PC-9 (cell line): ENCODE measurements around the gene UGT1A5. TPM values are rescaled to one million over a fixed set of nuclear protein-coding genes. Genes with fewer than 3 reads are reported as not detected.

Source experiments
- BruUV-seq: library from RNA; stranded (reverse); fragments of 400-500 nt; replicated peaks from 2 replicates; lab custom pipeline; 2021; lab: Mats Ljungman, UMichigan
- CTCF ChIA-PET: fragments of 300-600 bp; sonication (Branson Sonifier 250); formaldehyde crosslinking; loops from one replicate; lab custom pipeline; 2022; ENCODE audit warnings: antibody characterized with exemption; lab: Charles Lee
- POLR2A ChIA-PET: fragments of 300-600 bp; sonication (Branson Sonifier 250); formaldehyde crosslinking; loops from one replicate; lab custom pipeline; 2022; ENCODE audit warnings: antibody characterized with exemption; ENCODE audit not compliant: unreplicated experiment; lab: Charles Lee
- DNase-seq, 2 experiments: peaks; one replicate each; pipeline versions ENCODE4 v3.0.0 to v3.0.0-alpha.2; 2015 to 2022; ENCODE audit warnings: mixed read lengths in 1 of 2
- H2AFZ ChIP-seq: fragments of 200-600 bp; sonication (generic); 2 replicates; pipeline ENCODE4 v1.8.1; 2017; ENCODE audit warnings: antibody characterized with exemption
- H3F3A ChIP-seq: fragments of 200-600 bp; sonication (generic); 2 replicates; pipeline ENCODE4 v1.8.1; 2017; ENCODE audit warnings: antibody characterized with exemption, mild to moderate bottlenecking, low read depth; ENCODE audit not compliant: insufficient read depth
- H3K27ac ChIP-seq: fragments of 200-600 bp; sonication (generic); 2 replicates; pipeline ENCODE4 v1.6.1; 2016; ENCODE audit warnings: mixed run types
- H3K27me3 ChIP-seq: fragments of 200-600 bp; sonication (generic); 2 replicates; pipeline ENCODE4 v1.6.1; 2016; ENCODE audit warnings: low read depth, mixed run types; ENCODE audit not compliant: insufficient read depth
- H3K36me3 ChIP-seq: fragments of 200-600 bp; sonication (generic); 2 replicates; pipeline ENCODE4 v1.6.1; 2016; ENCODE audit warnings: low read depth, mixed run types
- H3K4me1 ChIP-seq: fragments of 200-600 bp; sonication (generic); replicated peaks from 2 replicates; pipeline ENCODE4 v1.6.1; 2016; ENCODE audit warnings: mixed run types; ENCODE audit not compliant: insufficient read depth
- H3K4me2 ChIP-seq: fragments of 200-600 bp; sonication (generic); 2 replicates; pipeline ENCODE4 v1.6.1; 2017; ENCODE audit warnings: mixed run types
- H3K4me3 ChIP-seq: fragments of 200-600 bp; sonication (generic); 2 replicates; pipeline ENCODE4 v1.6.1; 2016; ENCODE audit warnings: mixed run types
- H3K79me2 ChIP-seq: fragments of 200-600 bp; sonication (generic); 2 replicates; pipeline ENCODE4 v1.6.1; 2017; ENCODE audit warnings: low read depth, mixed run types
- H3K9me2 ChIP-seq: fragments of 200-600 bp; sonication (generic); 2 replicates; pipeline ENCODE4 v1.8.1; 2017; ENCODE audit warnings: mild to moderate bottlenecking; ENCODE audit not compliant: insufficient read depth
- H3K9me3 ChIP-seq: fragments of 200-600 bp; sonication (generic); 2 replicates; pipeline ENCODE4 v1.8.1; 2016; ENCODE audit warnings: low read depth; ENCODE audit not compliant: insufficient read depth
- H4K20me1 ChIP-seq: fragments of 200-600 bp; sonication (generic); 2 replicates; pipeline ENCODE4 v1.8.1; 2017; ENCODE audit not compliant: insufficient read depth
- CTCF ChIP-seq: fragments of 200-600 bp; sonication (generic); conservative IDR thresholded peaks from 2 replicates; pipeline ENCODE4 v1.6.1; 2017; ENCODE audit warnings: mixed run types, antibody characterized with exemption, mild to moderate bottlenecking, moderate library complexity
- EZH2 ChIP-seq: fragments of 200-600 bp; sonication (generic); IDR thresholded peaks from 2 replicates; pipeline ENCODE4 v1.8.0; 2017; ENCODE audit warnings: antibody characterized with exemption, low read depth
- intact Hi-C: fragments of 100-400 bp; cut with micrococcal nuclease; formaldehyde crosslinking; loops from one replicate; pipeline ENCODE4 v1.10.0; 2022; ENCODE audit not compliant: unreplicated experiment
- total RNA-seq: library from RNA; stranded (reverse); gene quantifications from 2 replicates; pipeline ENCODE4 v1.2.3, GENCODE V29; 2021

UGT1A5 gene
- total RNA-seq, 1 experiment from 2014 or later, result 71.3 TPM

- Histone ChIP-seq H3K9me3 (no peaks in the 10 kb centered on the region), H3K27ac (no peak overlapping the region), H3K4me1 (no peaks in the 10 kb centered on the region), H3K36me3 (no peaks in the 10 kb centered on the region), H3K4me2 (no peak overlapping the region), H3K9me2 (no peaks in the 10 kb centered on the region), H3F3A (no peaks in the 10 kb centered on the region), H4K20me1 (no peaks in the 10 kb centered on the region), H3K79me2 (no peaks in the 10 kb centered on the region), H2AFZ (no peak overlapping the region), H3K27me3 (no peaks in the 10 kb centered on the region), H3K4me3 (no peak overlapping the region)
- no TSS peak for BruUV-seq
- DNase-seq, result no peak
- ChIA-PET CTCF (no interaction called here), POLR2A (no interaction called here)
- TF ChIP-seq CTCF (no peak), EZH2 (no peak)
- intact Hi-C loops, result no loop called here
These were observed 80.0 kb downstream of the UGT1A5 start for GRCh38 chr2:233792720-233793119.

GRCh38 chr2:233793465-233794127 lies 80.9 kb downstream of the UGT1A5 start:
- H3K9me2 ChIP-seq, result no peaks in the 10 kb centered on the region
- no peak overlapping the region for H3K27ac ChIP-seq
- no peak overlapping the region for H3K4me2 ChIP-seq
- no peak for DNase-seq
- no peaks in the 10 kb centered on the region for H3K4me1 ChIP-seq
- no peaks in the 10 kb centered on the region for H3K9me3 ChIP-seq
- H4K20me1 ChIP-seq, result no peaks in the 10 kb centered on the region
- H3K4me3 ChIP-seq, result no peak overlapping the region
- no peak for TF ChIP-seq EZH2
- no peak for TF ChIP-seq CTCF
- intact Hi-C loops, result no loop called here
- H2AFZ ChIP-seq, result no peak overlapping the region
- no TSS peak for BruUV-seq
- H3K27me3 ChIP-seq, result no peaks in the 10 kb centered on the region
- CTCF ChIA-PET, result no interaction called here
- H3K79me2 ChIP-seq, result no peaks in the 10 kb centered on the region
- no peaks in the 10 kb centered on the region for H3K36me3 ChIP-seq
- no peaks in the 10 kb centered on the region for H3F3A ChIP-seq
- POLR2A ChIA-PET, result no interaction called here

- no TSS peak for BruUV-seq
- Histone ChIP-seq H3F3A (no peaks in the 10 kb centered on the region), H2AFZ (no peak overlapping the region), H3K36me3 (no peaks in the 10 kb centered on the region), H3K9me2 (no peaks in the 10 kb centered on the region), H3K9me3 (no peaks in the 10 kb centered on the region), H4K20me1 (no peaks in the 10 kb centered on the region), H3K27me3 (no peaks in the 10 kb centered on the region), H3K27ac (no peak overlapping the region), H3K4me3 (no peak overlapping the region), H3K79me2 (no peaks in the 10 kb centered on the region), H3K4me1 (no peaks in the 10 kb centered on the region), H3K4me2 (no peak overlapping the region)
- intact Hi-C loops, result no loop called here
- TF ChIP-seq CTCF (no peak), EZH2 (no peak)
- ChIA-PET POLR2A (no interaction called here), CTCF (no interaction called here)
- no peak for DNase-seq
These were observed 81.5 kb downstream of the UGT1A5 start for GRCh38 chr2:233794128-233794658.
